ENCODE results near the gene ZMYM4.
"Not testable (repeated sequence)": the region's sequence is repeated elsewhere in the genome, so short reads cannot be mapped to it uniquely, and the experiment has no call there.

ZMYM4 gene

GRCh38 chr1:35449334-35450008, 181.0 kb downstream of the ZMYM4 start:
- Histone ChIP-seq H3K4me1 (ENCODE audit: control insufficient read depth, insufficient read depth, low read length) (no peaks in the 10 kb centered on the region), H3K4me3 (ENCODE audit: low read length) (no peak overlapping the region), H3K9me3 (ENCODE audit: control insufficient read depth, low read length) (no peaks in the 10 kb centered on the region), H3K36me3 (ENCODE audit: control insufficient read depth, insufficient read depth, low read length) (peaks cover 18% of the 10 kb centered on the region), H3K9ac (ENCODE audit: low read length) (no peak overlapping the region), H3K27me3 (ENCODE audit: control insufficient read depth, insufficient read depth, low read length) (no peaks in the 10 kb centered on the region)

DNA sequence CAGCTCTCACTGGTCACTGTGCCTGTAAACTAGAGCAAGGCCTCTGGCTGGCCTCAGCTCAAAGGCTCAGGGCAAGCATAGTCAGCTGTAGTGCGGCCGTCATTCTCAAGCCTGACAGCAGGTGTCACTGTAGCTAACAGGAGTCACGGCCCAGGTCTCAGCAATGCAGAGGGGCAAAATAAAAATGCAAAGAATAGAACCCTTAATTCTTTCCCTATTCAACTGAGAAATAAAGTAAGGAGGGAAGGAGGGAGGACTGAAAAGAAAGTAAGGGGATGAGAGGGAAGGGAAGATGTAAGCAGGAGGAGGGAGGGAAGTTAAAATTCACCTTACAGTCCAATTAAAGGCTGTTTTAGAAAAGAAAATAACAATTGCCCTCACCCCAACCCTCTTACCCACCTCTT, 182.6 kb downstream of the ZMYM4 start:
- H3K36me3 ChIP-seq (ENCODE audit: control insufficient read depth, insufficient read depth, low read length), result peaks cover 18% of the 10 kb centered on the region
- no peaks in the 10 kb centered on the region for H3K9me3 ChIP-seq (ENCODE audit: control insufficient read depth, low read length)
- H3K27me3 ChIP-seq (ENCODE audit: control insufficient read depth, insufficient read depth, low read length), result no peaks in the 10 kb centered on the region
- no peak overlapping the region for H3K4me3 ChIP-seq (ENCODE audit: low read length)
- no peaks in the 10 kb centered on the region for H3K4me1 ChIP-seq (ENCODE audit: control insufficient read depth, insufficient read depth, low read length)
- H3K9ac ChIP-seq (ENCODE audit: low read length), result no peak overlapping the region

DNA sequence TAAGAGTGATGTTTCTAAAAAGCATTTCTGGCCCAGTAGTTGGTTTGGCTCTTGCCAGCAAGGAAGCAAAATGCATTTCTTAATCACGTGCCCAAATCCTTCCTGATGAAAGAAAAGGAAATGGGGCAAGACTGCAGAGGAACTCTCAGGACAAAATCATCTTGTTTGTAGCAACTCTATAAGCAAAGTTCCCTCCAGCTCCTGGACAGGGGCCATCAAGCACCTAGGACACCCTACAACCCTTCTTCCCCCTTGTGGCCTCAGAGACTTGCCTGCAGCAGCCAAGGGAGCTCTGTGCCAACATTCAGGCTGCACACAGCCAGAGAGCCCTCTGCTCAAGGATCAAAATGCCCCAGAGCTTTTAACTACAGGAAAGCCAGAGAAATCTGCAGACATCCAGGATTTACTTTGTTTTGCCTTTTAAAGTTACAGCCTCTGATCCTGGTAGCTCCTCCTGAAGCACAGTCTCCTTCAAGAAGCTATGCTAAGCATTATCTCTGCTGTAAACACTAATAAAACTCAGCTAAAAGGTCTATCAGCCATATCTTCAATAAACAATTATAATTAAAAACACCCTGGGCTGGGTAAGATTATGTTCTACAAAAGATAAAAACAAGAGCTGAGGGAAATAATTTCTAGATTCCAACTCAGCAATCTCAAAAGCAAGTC, 183.7 kb downstream of the ZMYM4 start:
- H3K27me3 ChIP-seq (ENCODE audit: control insufficient read depth, insufficient read depth, low read length), result no peaks in the 10 kb centered on the region
- no peaks in the 10 kb centered on the region for H3K9me3 ChIP-seq (ENCODE audit: control insufficient read depth, low read length)
- H3K4me1 ChIP-seq (ENCODE audit: control insufficient read depth, insufficient read depth, low read length), result no peaks in the 10 kb centered on the region
- no peak overlapping the region for H3K4me3 ChIP-seq (ENCODE audit: low read length)
- H3K36me3 ChIP-seq (ENCODE audit: control insufficient read depth, insufficient read depth, low read length), result peaks cover 18% of the 10 kb centered on the region
- H3K9ac ChIP-seq (ENCODE audit: low read length), result peak overlapping the region; percentile 28

- Histone ChIP-seq H3K9me3 (ENCODE audit: control insufficient read depth, low read length) (no peaks in the 10 kb centered on the region), H3K36me3 (ENCODE audit: control insufficient read depth, insufficient read depth, low read length) (peaks cover 18% of the 10 kb centered on the region), H3K27me3 (ENCODE audit: control insufficient read depth, insufficient read depth, low read length) (no peaks in the 10 kb centered on the region), H3K4me3 (ENCODE audit: low read length) (no peak overlapping the region), H3K4me1 (ENCODE audit: control insufficient read depth, insufficient read depth, low read length) (no peaks in the 10 kb centered on the region), H3K9ac (ENCODE audit: low read length) (no peak overlapping the region)
These were observed 184.5 kb downstream of the ZMYM4 start for GRCh38 chr1:35453031-35453430.

GRCh38 chr1:35454176-35454575, 185.7 kb downstream of the ZMYM4 start:
- Histone ChIP-seq H3K4me1 (ENCODE audit: control insufficient read depth, insufficient read depth, low read length) (no peaks in the 10 kb centered on the region), H3K9me3 (ENCODE audit: control insufficient read depth, low read length) (no peaks in the 10 kb centered on the region), H3K36me3 (ENCODE audit: control insufficient read depth, insufficient read depth, low read length) (peaks cover 18% of the 10 kb centered on the region), H3K4me3 (ENCODE audit: low read length) (no peak overlapping the region), H3K27me3 (ENCODE audit: control insufficient read depth, insufficient read depth, low read length) (no peaks in the 10 kb centered on the region), H3K9ac (ENCODE audit: low read length) (no peak overlapping the region)

- Histone ChIP-seq H3K36me3 (ENCODE audit: control insufficient read depth, insufficient read depth, low read length) (peaks cover 14% of the 10 kb centered on the region), H3K9ac (ENCODE audit: low read length) (no peak overlapping the region), H3K27me3 (ENCODE audit: control insufficient read depth, insufficient read depth, low read length) (no peaks in the 10 kb centered on the region), H3K4me1 (ENCODE audit: control insufficient read depth, insufficient read depth, low read length) (no peaks in the 10 kb centered on the region), H3K4me3 (ENCODE audit: low read length) (no peak overlapping the region), H3K9me3 (ENCODE audit: control insufficient read depth, low read length) (no peaks in the 10 kb centered on the region)
These were observed 186.1 kb downstream of the ZMYM4 start for GRCh38 chr1:35454616-35455015.

DNA sequence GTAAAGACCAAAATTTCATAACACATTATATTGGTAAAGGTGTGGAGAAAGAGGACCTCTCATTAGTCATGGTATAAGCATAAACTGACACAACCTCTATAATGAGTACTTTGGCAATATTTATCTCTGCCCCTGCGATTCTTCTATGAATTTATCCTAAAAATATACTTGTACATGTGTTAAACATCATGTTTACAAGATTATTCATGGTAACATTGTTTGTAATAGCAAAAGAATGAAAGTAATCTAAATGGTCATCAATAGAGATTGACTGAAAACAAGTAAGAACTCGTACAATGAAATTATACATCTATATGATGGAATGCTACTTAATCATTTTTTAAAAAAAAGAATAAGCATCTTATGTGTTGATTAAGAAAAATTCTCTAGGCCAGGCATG, 192.3 kb downstream of the ZMYM4 start:
- Histone ChIP-seq H3K4me3 (ENCODE audit: low read length) (no peak overlapping the region), H3K27me3 (ENCODE audit: control insufficient read depth, insufficient read depth, low read length) (no peaks in the 10 kb centered on the region), H3K4me1 (ENCODE audit: control insufficient read depth, insufficient read depth, low read length) (no peaks in the 10 kb centered on the region), H3K9ac (ENCODE audit: low read length) (no peak overlapping the region), H3K36me3 (ENCODE audit: control insufficient read depth, insufficient read depth, low read length) (no peaks in the 10 kb centered on the region), H3K9me3 (ENCODE audit: control insufficient read depth, low read length) (no peaks in the 10 kb centered on the region)

DNA sequence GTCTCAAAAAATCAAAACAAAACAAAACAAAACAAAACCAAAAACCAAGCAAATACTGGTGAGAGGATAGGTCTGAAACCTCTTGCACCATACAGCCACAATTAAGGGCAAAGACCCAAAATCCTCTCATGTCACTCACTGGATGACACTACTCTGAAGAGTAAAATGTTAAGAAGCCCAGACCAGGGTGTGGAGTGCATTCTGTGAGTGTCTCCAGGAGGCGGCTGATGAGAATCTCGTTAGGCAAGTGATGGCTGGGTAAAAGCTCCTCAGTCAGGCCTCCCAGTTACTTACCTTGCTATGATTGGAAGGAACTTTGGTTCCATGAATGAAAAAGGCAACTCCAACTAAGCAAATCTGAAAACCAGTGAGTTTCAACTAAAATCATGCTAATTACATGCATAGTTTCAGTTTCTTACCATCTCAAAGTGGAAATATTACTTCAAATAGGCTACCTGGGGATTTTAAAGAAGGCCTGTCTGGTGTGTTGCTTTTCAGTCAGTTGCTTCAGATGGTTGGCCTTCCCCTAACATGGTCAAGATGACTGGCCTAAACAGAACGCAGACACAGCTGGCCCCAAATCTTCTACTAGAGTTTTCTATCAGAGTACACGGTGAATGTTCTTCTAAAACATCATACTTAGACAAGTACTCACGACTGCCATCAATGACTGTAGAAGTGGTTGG, 193.6 kb downstream of the ZMYM4 start:
- Histone ChIP-seq H3K4me1 (ENCODE audit: control insufficient read depth, insufficient read depth, low read length) (no peaks in the 10 kb centered on the region), H3K9me3 (ENCODE audit: control insufficient read depth, low read length) (no peaks in the 10 kb centered on the region), H3K36me3 (ENCODE audit: control insufficient read depth, insufficient read depth, low read length) (no peaks in the 10 kb centered on the region), H3K9ac (ENCODE audit: low read length) (no peak overlapping the region), H3K4me3 (ENCODE audit: low read length) (no peak overlapping the region), H3K27me3 (ENCODE audit: control insufficient read depth, insufficient read depth, low read length) (no peaks in the 10 kb centered on the region)

DNA sequence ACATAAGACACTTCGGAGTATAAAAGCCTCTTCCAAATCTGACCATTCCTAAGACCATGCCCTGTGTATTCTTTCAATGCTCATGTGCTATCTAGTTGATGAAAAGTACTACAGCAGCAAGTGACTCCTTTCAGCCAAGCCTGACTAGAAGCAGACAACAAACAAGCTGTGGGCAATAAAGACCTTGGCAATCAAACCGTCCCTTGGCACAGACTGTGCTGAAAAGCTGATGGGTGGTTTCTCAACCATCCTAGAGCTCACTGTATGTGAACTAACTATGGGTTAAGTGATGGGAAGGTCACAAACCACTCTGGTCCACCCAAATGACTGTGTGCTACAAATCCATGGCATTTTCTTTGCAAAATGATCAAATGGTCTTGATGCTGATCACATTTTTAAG, 194.7 kb downstream of the ZMYM4 start:
- Histone ChIP-seq H3K27me3 (ENCODE audit: control insufficient read depth, insufficient read depth, low read length) (no peaks in the 10 kb centered on the region), H3K9me3 (ENCODE audit: control insufficient read depth, low read length) (no peaks in the 10 kb centered on the region), H3K36me3 (ENCODE audit: control insufficient read depth, insufficient read depth, low read length) (no peaks in the 10 kb centered on the region)

DNA sequence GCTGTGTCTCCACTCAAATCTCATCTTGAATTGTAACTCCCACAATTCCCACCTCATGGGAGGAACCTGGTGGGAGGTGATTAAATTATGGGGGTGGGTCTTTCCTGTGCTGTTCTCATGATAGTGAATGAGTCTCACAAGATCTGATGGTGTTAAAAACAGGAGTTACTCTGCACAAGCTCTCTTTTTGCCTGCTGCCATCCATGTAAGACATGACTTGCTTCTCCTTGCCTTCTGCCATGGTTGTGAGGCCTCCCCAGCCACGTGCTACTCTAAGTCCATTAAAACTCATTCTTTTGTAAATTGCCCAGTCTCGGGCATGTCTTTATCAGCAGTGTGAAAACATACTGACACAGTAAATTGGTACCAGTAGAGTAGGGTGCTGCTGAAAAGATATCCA, 195.2 kb downstream of the ZMYM4 start:
- not testable (repeated sequence) for H3K4me3 ChIP-seq (ENCODE audit: low read length); H3K36me3 ChIP-seq (ENCODE audit: control insufficient read depth, insufficient read depth, low read length); H3K9ac ChIP-seq (ENCODE audit: low read length); H3K27me3 ChIP-seq (ENCODE audit: control insufficient read depth, insufficient read depth, low read length); H3K4me1 ChIP-seq (ENCODE audit: control insufficient read depth, insufficient read depth, low read length); H3K9me3 ChIP-seq (ENCODE audit: control insufficient read depth, low read length)

More for the DNA sequence above, 194.7 kb downstream of the ZMYM4 start:
- Histone ChIP-seq H3K4me1 (ENCODE audit: control insufficient read depth, insufficient read depth, low read length) (no peaks in the 10 kb centered on the region), H3K4me3 (ENCODE audit: low read length) (no peak overlapping the region), H3K9ac (ENCODE audit: low read length) (no peak overlapping the region)

DNA sequence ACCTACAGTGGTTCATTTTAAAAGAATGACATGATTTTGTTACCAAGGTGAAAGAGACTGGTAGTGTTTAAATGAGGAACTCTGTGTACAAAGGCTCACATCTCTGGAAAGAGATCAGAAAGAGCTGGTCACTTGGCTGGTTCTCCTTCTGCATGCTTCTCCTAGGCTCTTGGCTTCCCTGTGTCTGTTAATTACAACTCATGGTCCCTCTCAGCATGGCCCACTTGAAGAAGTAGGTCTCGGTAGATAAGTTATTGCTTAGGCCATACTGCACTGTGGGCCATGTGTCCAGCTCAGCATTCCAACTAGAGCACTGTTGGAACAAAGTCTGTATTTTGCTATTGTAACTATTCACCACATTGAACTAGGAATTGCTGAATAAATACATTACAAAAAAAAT, 197.6 kb downstream of the ZMYM4 start:
- Histone ChIP-seq H3K4me1 (ENCODE audit: control insufficient read depth, insufficient read depth, low read length) (no peaks in the 10 kb centered on the region), H3K36me3 (ENCODE audit: control insufficient read depth, insufficient read depth, low read length) (no peaks in the 10 kb centered on the region), H3K9me3 (ENCODE audit: control insufficient read depth, low read length) (no peaks in the 10 kb centered on the region), H3K27me3 (ENCODE audit: control insufficient read depth, insufficient read depth, low read length) (no peaks in the 10 kb centered on the region), H3K4me3 (ENCODE audit: low read length) (no peak overlapping the region), H3K9ac (ENCODE audit: low read length) (no peak overlapping the region)

DNA sequence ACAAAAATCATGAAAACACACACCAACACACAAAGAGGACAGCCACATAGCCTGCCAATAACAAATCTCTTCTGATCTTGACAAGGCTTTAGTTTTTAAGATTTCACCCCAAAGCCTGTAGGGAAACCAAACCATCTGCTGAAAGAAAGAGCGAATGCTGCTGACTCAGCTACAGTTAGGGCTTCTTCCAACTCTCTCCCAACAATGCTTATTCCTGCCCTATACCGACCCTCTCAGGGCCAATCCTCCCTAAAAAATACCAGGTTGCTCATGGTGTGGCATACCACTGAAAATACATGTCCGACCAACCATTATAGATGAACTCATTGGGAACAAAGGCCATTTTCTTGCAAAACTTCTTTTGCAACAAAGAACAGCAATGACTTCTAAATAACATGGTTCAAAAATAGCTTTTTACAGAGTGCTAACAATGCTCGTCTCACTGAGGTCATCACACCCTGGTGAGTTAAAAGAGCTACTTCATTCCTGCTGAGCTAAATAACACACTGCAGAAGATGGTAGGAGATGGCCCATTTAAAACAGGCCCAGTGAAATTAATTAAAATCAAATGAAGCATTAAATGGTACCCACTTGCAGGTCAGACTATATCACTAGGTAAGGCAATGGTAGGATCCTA, 202.6 kb downstream of the ZMYM4 start:
- H3K4me1 ChIP-seq (ENCODE audit: control insufficient read depth, insufficient read depth, low read length), result no peaks in the 10 kb centered on the region
- H3K9ac ChIP-seq (ENCODE audit: low read length), result no peak overlapping the region
- no peaks in the 10 kb centered on the region for H3K9me3 ChIP-seq (ENCODE audit: control insufficient read depth, low read length)
- peaks cover 5% of the 10 kb centered on the region for H3K36me3 ChIP-seq (ENCODE audit: control insufficient read depth, insufficient read depth, low read length)
- no peaks in the 10 kb centered on the region for H3K27me3 ChIP-seq (ENCODE audit: control insufficient read depth, insufficient read depth, low read length)
- H3K4me3 ChIP-seq (ENCODE audit: low read length), result no peak overlapping the region

Data from mucosa of stomach (tissue), 1 donor.